NCI-H146 treated with DMSO at 0.1 percent for 48 hours (cell line): Measurements from ENCODE around the gene FSTL3.

Source experiments
- DNase-seq: peaks from one replicate; lab custom pipeline; 2025; ENCODE audit not compliant: unreplicated experiment; lab: John Stamatoyannopoulos, UW

Gene FSTL3

DNA sequence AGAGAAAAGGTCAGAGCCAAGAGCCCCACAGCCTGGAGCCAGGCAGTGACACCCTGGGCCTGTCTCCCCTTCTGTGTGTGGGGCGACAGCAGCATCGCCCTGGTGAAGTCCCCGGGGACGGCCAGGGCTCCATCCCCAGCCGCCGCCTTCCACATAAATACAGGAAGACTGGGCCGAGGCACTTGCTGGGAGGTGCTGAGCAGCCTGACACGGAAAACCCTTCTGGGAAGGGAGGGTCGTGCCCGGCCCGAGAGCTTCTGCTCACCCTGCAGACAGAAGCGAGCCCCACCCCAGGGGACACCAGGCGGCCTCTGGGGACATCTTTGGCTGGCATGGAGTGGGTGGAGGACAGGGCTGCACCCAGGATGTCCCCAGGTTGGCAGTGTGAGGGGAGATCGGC is 31.4 kb upstream of the FSTL3 start:
- no peak for DNase-seq

DNA sequence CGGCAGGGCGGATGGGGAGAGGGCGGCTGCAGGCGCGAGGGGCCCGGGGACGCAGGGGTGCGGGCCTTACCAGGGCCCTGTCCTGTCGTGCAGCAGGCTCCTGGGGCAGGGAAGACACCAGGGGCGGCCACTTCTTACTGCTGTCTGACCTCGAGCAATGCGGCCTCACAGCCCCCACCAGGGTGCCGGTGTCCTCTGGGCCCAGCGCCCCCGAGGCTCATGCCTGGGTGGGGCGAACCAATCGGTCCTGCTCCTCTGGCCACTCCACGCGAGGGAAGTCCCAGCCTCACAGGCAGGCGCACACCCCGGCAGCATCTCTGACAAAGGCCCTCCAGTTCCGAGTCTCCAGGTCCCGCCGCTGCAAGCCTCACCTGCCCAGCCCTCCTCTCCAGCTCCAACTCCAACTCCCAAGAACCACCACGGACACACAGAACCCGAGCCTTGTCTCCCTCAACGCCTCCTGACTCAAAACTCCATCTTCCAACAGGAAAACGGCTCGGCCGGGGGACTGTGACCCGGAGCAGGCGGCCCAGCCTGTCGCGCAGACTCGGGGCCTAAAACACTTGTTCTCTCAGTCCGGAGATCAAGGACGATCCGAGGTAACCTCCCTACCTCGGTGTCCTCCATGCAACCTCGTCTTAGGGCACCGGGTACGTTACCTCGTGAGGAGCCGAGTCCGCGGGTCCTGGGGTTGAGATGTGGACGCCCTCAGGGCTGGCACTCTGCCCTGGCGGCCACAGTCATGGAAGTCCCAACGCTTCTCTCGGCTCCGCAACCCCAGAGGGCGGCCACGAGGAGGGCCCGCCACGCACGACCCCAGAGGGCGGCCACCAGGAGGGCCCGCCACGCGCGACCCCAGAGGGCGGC is 30.0 kb upstream of the FSTL3 start:
- DNase-seq: no peak

DNA sequence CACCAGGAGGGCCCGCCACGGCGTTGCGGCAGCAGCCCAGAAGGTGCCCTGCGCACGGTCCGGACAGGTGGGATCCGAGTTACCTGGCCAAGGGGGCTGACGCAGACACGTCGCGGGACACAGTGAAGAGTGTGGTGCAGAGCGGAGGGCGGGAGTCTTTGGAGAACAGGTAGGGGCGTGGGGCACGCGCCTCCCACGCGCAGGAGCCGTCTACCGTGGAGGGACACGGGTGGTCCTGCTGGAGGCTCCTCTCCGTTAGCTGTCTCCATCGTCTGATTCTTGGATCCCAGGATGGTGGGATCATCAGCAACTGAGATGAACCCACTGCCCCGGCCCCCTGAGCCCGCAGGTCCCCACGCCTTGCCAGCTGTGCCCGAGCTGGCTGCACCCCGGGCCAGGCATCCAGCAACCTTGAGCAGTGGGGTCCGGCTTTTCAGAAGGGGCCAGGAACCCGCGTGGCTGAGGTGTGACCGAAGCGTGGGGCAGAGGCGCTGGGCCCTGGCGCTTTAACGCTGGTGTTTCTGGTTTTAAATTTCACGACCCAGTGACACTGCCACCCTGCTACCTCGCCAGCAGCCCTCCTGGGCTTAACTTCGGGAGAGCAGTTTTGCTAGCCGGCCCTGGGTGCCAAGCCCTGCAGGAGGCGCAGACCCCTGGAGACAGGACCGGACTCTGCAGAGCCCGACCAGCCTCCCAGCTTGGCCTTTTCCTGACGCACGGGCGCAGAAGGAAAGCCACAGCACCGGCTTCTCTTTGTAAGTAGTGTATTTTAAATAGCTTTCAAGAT is 29.2 kb upstream of the FSTL3 start:
- DNase-seq: no peak

DNA sequence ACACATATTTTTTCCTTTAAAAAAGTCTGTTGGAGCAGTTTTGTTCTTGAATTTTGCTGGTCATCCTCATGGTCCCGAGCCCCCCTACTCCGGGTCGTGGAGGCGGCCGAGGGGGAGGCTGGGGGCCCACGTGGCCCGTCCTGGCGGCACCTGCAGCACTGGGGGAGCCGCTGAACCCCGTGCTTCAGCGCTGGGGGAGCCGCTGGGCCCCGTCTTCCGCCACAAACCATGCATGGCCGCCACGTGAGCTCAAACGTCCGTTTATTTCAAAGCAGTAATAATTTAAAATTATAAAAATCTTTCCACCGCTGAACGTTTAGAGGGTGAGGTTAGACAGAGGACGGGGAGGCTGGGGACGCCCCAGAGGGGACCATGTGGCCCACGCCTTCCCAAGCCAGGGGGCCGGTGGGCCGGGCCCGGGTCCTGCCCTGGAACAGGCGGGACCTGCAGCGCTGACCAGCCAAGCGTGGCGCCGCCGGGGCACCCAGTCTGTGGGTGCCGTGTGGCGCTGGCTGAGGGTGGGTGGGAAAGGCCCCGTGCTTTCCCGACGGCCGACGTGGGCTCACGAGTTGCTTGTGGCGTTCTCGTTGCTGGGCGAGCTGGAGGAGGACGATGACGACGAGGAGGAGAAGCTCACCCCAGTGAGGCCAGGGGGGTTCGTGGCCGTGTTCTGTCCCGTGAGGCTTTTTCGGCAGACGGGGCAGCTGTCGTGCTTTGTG is 28.5 kb upstream of the FSTL3 start:
- no peak for DNase-seq

DNA sequence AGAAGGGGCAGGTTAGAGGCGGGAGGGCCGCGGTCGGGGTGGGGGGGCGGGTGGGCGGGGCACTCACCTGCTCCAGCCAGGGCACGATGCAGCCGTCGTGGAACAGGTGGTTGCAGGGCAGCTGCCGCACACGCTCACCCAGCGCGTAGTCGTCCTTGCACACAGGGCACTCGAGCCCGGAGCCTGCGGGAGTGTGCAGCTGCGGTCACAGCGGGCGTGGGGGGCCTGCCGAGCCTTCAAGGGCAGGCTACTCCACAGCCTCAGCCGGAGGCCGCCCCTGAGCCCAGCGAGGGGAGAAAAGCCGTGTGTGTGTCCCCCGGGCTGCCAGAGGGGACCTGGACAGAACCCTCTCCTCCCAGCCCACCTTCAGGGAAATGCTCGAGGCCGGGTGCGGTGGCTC is 27.9 kb upstream of the FSTL3 start:
- DNase-seq: no peak

DNA sequence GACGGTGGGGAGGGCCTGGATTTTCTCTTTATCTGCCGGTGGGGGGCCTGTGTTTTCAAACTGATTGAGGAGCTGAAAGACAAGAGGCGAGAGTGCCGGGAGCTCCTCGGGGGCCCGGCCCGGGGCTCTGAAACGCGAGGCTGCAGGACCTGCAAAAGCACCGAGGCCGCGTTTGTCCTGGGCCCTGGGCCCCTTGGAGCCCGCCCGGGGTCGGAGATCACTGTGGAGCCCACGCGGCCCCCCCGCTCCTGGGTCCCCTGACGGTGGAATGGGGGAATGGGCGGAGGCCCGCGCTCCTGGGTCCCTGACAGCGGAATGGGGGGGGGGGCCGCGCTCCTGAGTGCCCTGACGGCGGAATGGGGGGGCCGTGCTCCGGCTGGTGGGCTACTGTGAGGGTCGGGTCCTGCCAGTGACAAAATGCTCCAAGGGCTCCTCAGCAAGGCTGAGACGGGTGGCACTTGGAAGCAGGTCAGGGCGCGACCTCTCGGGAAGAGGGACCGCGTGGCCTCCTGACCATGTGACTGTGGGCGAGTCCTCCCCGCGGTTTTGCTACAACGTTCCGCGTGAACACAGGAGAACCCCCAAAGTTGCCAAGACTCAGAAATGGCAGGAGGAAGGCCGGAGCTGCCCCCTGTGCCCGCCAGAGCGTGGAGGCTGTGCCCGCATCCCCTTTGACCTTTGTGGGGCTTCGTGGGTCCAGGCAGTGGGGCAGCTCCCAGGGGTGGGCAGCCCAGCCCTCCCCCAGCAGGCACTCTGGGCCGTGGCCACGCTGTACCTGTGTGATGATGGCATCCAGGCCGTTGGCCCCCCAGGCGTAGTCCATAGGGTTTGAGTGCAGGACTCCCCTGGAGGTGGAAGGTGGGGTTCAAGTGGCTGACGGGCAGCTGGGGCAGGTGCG is 27.0 kb upstream of the FSTL3 start:
- DNase-seq: no peak

DNA sequence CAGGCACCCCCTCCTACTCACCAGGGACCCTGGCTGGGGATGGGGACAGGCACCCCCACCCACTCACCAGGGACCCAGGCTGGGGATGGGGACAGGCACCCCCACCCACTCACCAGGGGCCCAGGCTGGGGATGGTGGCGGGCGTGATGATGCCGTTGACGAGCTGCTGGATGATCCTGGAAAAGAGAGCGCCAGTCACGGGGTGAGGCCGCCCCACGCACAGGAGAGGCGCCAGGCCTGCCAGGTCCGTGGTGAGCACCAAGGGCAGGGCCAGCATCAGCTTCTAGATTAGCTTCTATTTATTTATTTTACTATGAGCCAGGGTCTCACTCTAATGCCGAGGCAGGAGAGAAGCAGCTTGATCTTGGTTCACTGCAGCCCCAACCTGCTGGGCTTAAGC is 26.1 kb upstream of the FSTL3 start:
- DNase-seq: no peak

DNA sequence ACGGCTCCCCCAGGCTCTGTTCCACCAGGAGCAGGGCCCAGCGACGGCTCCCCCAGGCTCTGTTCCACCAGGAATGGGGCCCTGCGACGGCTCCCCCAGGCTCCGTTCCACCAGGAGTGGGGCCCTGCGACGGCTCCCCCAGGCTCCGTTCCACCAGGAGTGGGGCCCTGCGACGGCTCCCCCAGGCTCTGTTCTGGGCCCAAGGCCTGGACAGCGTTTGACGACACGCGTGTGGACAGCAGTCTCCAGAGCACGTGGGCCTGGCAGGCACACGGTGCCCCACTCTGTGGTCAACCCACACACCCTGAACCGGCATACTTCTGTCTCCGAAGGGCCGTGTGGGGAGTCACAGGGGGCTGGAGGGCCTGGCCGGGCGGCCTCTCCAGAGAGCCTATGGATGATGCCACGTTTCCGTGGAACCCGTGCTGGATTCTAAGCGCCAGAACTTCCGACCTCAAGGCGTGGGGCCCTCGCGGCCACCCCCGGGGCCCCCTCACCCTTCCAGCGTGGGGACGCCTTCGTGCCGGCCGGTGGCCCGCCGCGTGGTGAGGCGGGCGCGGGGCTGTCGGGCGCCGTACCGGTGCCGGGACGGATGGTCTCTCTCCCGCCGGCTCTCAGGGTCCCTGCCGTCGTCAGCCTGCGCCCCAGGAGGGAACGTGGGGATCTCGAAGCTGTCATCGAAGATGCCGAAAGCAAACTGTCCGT is 24.9 kb upstream of the FSTL3 start:
- DNase-seq: no peak

DNA sequence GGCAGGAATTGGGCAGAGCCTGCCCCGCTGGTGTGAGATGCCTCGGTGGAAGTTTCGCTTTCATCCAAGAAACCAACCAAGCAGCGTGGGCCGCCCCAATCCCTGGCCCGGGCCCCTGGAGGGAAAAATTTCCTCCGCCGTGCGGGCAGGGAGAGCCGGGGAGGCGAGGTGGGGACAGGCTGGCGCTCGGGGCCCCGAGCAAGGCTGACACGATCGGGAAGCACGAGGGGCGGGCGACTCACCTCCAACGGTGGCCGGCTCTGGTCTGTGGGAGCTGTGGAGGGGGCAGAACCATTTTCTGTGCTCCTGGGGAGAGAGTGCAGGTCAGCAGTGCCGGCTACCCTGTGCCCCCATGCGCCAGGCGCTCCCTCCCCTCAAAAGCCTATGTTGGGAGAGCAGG is 24.2 kb upstream of the FSTL3 start:
- DNase-seq: no peak

DNA sequence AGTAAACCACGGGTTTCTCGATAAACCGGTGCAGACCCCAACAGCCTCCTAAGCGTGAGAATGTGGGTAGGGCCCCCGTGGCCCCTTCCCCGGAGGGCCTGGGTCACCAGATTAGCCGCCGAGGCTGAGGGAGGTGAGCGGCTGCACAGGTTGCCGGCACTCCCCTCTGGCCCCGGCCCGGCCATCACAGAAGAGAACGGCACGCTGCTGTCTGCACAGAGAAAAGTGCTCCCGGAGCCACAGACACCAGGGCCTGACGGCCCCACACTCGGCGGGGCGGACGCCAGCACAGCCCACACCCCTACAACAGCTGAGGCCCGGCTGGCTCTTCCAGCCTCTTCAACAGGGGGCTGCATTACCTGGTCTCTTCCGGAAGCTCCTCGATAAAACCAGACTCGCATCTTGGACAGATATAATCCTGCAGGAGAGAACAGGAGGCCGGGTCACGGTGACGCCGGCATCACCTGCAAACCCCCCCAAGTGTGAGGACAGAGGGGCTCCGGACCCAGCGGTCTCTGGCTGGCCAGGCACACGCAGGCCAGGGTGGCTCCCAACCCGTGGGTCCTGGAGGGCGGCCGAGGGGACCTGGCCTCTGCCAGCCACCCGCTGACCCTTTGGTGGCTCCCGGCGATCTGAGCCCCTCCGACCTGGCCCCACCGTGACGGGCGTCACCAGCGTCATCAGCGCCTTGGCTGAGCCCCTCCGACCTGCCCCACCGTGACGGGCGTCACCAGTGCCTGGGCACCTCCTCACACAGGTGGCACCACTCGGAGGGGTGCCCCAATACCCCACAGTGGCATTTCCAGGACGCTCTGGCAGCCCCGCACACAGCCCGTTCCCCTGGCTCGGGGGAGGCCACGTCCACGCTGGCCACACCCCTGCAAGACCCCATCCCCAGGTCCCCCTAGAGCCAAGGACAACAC is 23.5 kb upstream of the FSTL3 start:
- DNase-seq: no peak

DNA sequence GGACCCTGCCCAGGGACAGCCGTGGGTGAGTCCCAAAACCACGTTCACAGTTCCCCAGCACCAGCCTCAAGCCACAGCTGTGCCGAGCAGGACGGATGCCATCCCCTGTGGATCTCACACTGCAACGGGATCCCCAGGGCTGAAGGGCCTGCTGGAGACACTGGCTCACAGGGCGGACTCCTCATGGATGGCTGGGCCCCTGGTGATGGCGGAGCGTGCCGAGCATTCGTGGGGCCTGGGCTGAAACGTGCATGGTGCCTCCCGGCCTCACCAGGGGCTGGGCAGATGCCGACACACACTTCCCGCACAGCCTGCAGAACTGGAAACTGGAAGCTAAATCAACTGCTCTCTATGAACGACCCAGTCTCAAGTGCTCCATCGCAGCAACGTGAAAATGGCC is 22.8 kb upstream of the FSTL3 start:
- DNase-seq: no peak

DNA sequence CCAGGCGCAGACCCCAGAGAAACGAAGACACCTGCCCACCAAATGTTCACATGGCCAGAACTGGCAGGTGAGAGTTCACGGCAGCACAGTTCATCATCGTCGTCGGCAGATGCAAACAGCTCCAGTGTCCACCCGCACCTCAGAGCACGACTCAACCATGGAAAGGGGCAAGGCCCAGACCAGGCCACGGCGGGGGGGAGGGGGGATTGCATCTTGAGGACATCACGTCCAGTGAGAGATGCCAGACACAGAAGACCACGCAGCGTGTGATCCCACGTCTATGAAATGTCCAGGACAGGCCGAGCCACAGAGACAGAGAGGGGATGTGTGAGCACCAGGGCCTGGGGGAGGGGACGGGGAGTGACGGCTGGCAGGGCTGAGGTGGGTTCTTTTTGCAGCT is 20.5 kb upstream of the FSTL3 start:
- DNase-seq: no peak

DNA sequence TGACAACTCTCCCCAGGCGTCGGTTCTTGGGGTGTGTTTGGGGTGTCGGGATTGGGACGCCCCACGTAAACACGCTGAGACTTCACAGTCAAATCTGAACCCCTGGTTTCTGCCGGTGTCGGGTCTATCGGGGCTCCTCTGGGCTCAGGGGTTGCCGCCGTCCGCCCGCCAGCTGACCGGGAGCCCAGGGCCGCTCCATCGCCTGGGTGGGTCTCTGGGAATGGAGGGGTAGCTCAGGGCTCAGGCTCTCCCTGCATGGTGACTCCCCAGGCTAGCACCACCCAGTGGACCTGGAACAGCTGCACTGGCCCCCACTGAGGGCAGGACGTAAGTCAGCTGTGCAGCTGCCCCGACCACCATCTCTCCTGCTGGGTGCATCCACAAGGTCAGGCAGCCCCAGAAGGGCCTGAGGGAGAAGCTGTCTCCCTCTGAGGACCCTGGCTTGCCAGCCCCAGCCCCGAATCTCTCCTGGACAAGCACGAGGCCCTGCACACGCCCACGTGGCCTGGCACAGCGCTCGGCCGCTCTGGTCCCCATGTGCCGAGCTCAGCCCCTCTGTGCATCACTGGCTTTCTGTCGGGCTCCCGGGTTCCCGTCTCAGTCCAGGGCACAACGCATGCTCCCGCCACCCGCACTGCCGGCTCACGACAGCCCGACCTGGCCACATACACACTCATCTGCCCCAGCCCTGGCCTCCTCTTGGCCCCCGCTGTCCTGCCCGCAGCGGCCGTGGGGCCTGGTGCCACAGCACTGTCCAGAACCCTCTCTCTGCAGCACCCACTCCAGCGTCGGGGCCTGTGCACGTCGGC is 19.2 kb upstream of the FSTL3 start:
- DNase-seq: no peak

DNA sequence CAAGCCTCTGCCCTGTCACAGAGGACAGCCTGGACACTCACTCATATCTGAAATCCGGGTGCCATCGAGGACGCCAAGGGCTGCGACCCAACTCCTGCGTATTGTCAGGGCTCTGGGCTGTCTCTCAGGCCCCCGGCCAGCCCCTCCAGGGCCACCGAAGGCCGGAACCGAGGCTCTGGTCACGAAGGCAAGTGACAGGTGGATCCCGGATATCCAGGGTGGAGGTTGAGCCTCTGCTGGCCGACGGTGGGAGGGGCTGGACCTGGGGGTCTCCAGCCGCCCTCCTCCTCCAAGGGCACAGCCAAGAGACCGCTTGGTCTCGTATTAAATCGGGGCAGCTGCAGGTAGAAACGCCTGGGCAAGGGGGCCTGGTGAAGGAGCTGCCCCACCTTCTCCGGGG is 18.6 kb upstream of the FSTL3 start:
- DNase-seq: no peak

DNA sequence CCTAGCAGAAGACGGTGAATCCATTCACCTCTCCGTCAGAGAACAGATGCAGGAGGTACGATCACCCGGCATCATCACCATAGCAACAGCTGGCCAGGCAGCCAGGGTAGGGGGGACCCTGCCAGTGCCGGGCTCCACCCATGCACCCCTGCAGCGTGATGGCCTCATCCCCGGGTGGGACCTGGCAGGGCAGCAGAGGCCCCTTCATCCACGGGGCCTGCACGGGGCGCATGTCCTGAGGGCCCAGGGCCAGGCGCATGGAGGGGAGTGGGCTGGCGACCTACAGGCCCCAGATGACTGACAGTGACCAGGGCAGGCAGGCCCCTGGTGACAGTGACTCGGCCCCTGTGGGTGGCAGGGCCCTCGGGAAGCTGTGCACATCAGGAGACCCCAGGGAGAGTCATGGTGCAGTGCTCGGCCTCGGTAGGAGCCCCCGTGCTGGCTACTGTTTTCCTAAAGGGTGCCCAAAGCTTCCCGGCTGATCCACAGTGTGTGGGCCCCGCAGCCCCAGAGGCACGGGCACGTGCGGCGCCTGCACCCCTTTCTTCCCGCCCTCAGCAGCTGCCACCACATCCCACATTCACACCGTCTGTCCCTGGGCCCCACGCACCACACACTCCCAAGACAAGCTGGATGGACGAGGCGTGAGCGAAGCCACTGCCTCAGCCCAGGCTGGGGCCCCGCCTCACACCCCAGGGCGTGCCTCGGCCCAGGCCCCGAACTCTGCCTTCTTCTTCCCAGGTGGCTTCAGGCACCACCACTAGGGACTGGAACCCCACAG is 17.9 kb upstream of the FSTL3 start:
- no peak for DNase-seq

DNA sequence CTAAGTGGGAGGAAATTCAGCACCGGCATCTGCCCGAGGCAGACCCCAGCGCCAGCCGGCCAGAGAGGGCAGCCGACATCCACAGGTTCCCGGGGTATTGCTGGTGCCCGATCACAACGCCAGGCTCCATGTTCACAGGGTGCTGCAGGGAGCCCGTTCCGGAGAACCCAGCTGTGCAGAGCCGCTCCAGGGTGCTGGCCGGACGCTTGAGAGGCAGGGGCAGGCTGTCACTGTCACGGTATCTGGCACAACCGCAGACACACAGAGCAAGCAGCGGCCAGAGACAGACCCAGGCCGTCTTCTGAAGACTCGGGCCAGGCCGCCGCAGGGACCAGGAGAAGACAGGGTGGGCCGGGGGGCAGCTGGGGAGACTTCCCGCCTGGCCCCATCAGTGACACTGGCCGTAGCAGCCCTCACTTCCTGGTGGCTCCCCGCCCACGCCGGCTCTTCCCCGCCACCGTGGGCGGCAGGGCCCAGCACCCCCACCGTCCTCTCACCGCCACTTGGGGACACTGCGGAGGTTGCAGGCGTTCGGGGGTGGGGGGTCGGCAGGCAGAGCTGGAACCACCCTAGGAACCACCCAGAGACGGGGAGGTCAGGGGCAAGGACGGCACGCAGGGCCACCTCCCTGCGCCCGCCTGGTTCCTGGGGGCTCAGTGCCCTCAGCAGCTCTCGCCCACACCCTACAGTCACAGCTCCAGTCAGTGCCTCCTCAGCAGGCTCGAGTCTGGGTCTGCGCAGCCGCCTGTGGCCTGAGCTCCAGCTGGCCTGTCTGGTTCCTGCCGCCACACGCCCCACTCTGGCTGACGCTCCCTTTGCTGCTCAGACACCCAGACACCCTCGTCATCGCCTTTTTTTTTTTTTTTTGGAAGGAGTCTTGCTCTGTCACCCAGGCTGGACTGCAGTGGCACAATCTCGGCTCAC is 17.0 kb upstream of the FSTL3 start:
- no peak for DNase-seq
